OCI-LY3 (cell line): ENCODE results near the gene USP34.

Experiments used
- EZH2phosphoT487 ChIP-seq: fragments of 200-600 bp; shearing (Covaris generic); IDR thresholded peaks from 2 replicates; pipeline ENCODE4 v1.6.1; 2018; ENCODE audit warnings: antibody characterized with exemption, mixed run types, low read depth
- TF ChIP-seq, protein P1 (sequence below): fragments of 200-600, 300-600 bp; sonication (generic); IDR thresholded peaks from 2 replicates; pipeline ENCODE4 v1.5.1; 2014; ENCODE audit warnings: antibody characterized with exemption, low read length, low read depth

DNA sequence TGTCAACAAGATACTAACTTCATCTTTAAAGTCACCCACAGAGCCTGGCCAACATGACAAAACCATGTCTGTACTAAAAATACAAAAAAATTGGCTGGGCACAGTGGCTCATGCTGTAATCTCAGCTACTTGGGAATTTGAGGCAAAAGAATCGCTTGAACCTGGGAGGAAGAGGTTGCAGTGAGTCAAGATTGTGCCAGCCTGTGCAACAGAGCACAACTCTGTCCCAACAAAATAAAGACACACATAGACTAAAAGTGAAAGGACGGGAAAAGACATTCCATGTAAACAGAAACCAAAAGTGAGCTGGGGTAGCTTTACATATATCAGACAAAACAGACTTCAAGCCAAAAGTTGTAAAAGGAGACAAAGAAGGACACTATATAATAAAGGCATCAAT lies 34.8 kb downstream of the USP34 start:
- TF ChIP-seq, protein P1, sequence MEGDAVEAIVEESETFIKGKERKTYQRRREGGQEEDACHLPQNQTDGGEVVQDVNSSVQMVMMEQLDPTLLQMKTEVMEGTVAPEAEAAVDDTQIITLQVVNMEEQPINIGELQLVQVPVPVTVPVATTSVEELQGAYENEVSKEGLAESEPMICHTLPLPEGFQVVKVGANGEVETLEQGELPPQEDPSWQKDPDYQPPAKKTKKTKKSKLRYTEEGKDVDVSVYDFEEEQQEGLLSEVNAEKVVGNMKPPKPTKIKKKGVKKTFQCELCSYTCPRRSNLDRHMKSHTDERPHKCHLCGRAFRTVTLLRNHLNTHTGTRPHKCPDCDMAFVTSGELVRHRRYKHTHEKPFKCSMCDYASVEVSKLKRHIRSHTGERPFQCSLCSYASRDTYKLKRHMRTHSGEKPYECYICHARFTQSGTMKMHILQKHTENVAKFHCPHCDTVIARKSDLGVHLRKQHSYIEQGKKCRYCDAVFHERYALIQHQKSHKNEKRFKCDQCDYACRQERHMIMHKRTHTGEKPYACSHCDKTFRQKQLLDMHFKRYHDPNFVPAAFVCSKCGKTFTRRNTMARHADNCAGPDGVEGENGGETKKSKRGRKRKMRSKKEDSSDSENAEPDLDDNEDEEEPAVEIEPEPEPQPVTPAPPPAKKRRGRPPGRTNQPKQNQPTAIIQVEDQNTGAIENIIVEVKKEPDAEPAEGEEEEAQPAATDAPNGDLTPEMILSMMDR = no peak
- TF ChIP-seq EZH2phosphoT487 = no peak
